ENCODE results near the gene VAMP2. TPM values are rescaled to one million over a fixed set of nuclear protein-coding genes. Genes with fewer than 3 reads are reported as not detected.

The VAMP2 gene
- total and polyA plus RNA-seq, 9 of the 15 experiments (the other 6 are each of a cell fraction or from before 2014, with no cell fraction given) = 2.3 to 31.8 (median 6.0) TPM

GRCh38 chr17:8153957-8154607 lies 8.7 kb downstream of the VAMP2 start (continued):
- TF ChIP-seq CREB3 (tag; conservative IDR thresholded peaks at IDR 0.05; ENCODE audit: low read depth) = no peak
- no peak for TF ChIP-seq RREB1 (CRISPR knock-in tag; IDR thresholded peaks at IDR 0.05)
- TF ChIP-seq, protein P1, sequence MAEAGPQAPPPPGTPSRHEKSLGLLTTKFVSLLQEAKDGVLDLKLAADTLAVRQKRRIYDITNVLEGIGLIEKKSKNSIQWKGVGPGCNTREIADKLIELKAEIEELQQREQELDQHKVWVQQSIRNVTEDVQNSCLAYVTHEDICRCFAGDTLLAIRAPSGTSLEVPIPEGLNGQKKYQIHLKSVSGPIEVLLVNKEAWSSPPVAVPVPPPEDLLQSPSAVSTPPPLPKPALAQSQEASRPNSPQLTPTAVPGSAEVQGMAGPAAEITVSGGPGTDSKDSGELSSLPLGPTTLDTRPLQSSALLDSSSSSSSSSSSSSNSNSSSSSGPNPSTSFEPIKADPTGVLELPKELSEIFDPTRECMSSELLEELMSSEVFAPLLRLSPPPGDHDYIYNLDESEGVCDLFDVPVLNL (CRISPR knock-in tag; IDR thresholded peaks at IDR 0.05; ENCODE audit: low read depth) = no peak
- TF ChIP-seq EGR1 (conservative IDR thresholded peaks at IDR 0.05) = peak; percentile 88
- TF ChIP-seq TCF15 (CRISPR knock-in tag; IDR thresholded peaks at IDR 0.05) = no peak
- TF ChIP-seq ZFP36 (IDR thresholded peaks at IDR 0.05; ENCODE audit: low read depth, low read length, partially characterized antibody) = peak; percentile 66
- TF ChIP-seq MXI1 (IDR thresholded peaks at IDR 0.05; ENCODE audit: low read depth, low read length) = no peak
- TF ChIP-seq, protein P2, sequence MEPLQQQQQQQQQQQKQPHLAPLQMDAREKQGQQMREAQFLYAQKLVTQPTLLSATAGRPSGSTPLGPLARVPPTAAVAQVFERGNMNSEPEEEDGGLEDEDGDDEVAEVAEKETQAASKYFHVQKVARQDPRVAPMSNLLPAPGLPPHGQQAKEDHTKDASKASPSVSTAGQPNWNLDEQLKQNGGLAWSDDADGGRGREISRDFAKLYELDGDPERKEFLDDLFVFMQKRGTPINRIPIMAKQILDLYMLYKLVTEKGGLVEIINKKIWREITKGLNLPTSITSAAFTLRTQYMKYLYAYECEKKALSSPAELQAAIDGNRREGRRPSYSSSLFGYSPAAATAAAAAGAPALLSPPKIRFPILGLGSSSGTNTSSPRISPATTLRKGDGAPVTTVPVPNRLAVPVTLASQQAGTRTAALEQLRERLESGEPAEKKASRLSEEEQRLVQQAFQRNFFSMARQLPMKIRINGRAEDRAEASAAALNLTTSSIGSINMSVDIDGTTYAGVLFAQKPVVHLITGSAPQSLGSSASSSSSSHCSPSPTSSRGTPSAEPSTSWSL (CRISPR knock-in tag; IDR thresholded peaks at IDR 0.05; ENCODE audit: borderline replicate concordance) = no peak
- TF ChIP-seq VEZF1 (CRISPR knock-in tag; IDR thresholded peaks at IDR 0.05) = peak; percentile 81
- no peak for TF ChIP-seq CBX1 (IDR thresholded peaks at IDR 0.05; ENCODE audit: low read depth)
- TF ChIP-seq MLX (CRISPR knock-in tag; conservative IDR thresholded peaks at IDR 0.05) = no peak
- TF ChIP-seq, protein P3, sequence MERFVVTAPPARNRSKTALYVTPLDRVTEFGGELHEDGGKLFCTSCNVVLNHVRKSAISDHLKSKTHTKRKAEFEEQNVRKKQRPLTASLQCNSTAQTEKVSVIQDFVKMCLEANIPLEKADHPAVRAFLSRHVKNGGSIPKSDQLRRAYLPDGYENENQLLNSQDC (CRISPR knock-in tag; IDR thresholded peaks at IDR 0.05) = no peak
- TF ChIP-seq SP1 (CRISPR knock-in tag; IDR thresholded peaks at IDR 0.05) = peak; percentile 92
